Measurements from ENCODE around the gene USP47. TPM values are rescaled to one million over a fixed set of nuclear protein-coding genes. Genes with fewer than 3 reads are reported as not detected.

The USP47 gene
- total and polyA plus RNA-seq, 2 experiments from 2014 or later, result 16.3 to 36.7 TPM

DNA sequence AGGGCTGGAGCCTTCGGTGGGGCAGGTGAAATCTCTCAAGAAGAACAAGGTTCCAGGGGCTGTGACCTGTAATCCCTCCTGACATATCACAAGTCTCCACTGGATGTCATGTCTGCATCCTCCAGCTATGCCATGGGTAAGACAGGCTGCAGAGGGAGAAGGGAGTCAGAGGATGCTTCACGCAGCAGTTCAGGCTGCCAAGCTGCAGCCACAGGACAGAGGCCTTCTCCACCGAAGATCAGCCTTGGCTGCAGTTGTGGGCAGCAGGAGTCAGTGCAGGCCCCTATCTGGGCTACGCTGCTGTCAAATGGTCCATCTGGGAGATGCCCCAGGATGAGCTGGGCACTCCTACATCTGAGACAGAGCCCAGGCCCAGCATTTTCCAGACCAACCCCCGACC is 141.7 kb downstream of the USP47 start:
- no peaks in the 10 kb centered on the region for H4K20me1 ChIP-seq (replicated peaks; ENCODE audit: insufficient read depth)
- H3K36me3 ChIP-seq (ENCODE audit: insufficient read depth), result no peaks in the 10 kb centered on the region
- H3K4me1 ChIP-seq (ENCODE audit: insufficient read depth), result peaks cover 10% of the 10 kb centered on the region; the same call in 1 of the 2 replicates
- DNase-seq (ENCODE audit: low spot score) (no peak), ATAC-seq (no peak)
- Mint-ChIP-seq H3K27ac (no peak overlapping the region; the same call in 1 of the 2 replicates), H3K4me1 (peaks cover 16% of the 10 kb centered on the region; the same call in 2 of the 3 replicates), H3K27me3 (ENCODE audit: insufficient read depth, low read depth, poor library complexity) (peaks cover 3% of the 10 kb centered on the region), H3K9me3 (no peaks in the 10 kb centered on the region; the same call in 2 of the 3 replicates), H3K36me3 (ENCODE audit: low read depth) (peaks cover 17% of the 10 kb centered on the region), H3K4me3 (no peak overlapping the region)
- no peak for TF ChIP-seq CREB1 (CRISPR knock-in tag; IDR thresholded peaks at IDR 0.05; ENCODE audit: low read depth)
- TF ChIP-seq STAT1 (IDR thresholded peaks at IDR 0.05; ENCODE audit: unreplicated experiment), result no peak
- TF ChIP-seq ZNF114 (CRISPR knock-in tag; IDR thresholded peaks at IDR 0.05), result no peak
- no peak for TF ChIP-seq ZNF331 (CRISPR knock-in tag; IDR thresholded peaks at IDR 0.05; ENCODE audit: low read depth)
- no peak for TF ChIP-seq EZH2phosphoT487 (IDR thresholded peaks at IDR 0.05; ENCODE audit: unreplicated experiment)
- TF ChIP-seq, protein P1, sequence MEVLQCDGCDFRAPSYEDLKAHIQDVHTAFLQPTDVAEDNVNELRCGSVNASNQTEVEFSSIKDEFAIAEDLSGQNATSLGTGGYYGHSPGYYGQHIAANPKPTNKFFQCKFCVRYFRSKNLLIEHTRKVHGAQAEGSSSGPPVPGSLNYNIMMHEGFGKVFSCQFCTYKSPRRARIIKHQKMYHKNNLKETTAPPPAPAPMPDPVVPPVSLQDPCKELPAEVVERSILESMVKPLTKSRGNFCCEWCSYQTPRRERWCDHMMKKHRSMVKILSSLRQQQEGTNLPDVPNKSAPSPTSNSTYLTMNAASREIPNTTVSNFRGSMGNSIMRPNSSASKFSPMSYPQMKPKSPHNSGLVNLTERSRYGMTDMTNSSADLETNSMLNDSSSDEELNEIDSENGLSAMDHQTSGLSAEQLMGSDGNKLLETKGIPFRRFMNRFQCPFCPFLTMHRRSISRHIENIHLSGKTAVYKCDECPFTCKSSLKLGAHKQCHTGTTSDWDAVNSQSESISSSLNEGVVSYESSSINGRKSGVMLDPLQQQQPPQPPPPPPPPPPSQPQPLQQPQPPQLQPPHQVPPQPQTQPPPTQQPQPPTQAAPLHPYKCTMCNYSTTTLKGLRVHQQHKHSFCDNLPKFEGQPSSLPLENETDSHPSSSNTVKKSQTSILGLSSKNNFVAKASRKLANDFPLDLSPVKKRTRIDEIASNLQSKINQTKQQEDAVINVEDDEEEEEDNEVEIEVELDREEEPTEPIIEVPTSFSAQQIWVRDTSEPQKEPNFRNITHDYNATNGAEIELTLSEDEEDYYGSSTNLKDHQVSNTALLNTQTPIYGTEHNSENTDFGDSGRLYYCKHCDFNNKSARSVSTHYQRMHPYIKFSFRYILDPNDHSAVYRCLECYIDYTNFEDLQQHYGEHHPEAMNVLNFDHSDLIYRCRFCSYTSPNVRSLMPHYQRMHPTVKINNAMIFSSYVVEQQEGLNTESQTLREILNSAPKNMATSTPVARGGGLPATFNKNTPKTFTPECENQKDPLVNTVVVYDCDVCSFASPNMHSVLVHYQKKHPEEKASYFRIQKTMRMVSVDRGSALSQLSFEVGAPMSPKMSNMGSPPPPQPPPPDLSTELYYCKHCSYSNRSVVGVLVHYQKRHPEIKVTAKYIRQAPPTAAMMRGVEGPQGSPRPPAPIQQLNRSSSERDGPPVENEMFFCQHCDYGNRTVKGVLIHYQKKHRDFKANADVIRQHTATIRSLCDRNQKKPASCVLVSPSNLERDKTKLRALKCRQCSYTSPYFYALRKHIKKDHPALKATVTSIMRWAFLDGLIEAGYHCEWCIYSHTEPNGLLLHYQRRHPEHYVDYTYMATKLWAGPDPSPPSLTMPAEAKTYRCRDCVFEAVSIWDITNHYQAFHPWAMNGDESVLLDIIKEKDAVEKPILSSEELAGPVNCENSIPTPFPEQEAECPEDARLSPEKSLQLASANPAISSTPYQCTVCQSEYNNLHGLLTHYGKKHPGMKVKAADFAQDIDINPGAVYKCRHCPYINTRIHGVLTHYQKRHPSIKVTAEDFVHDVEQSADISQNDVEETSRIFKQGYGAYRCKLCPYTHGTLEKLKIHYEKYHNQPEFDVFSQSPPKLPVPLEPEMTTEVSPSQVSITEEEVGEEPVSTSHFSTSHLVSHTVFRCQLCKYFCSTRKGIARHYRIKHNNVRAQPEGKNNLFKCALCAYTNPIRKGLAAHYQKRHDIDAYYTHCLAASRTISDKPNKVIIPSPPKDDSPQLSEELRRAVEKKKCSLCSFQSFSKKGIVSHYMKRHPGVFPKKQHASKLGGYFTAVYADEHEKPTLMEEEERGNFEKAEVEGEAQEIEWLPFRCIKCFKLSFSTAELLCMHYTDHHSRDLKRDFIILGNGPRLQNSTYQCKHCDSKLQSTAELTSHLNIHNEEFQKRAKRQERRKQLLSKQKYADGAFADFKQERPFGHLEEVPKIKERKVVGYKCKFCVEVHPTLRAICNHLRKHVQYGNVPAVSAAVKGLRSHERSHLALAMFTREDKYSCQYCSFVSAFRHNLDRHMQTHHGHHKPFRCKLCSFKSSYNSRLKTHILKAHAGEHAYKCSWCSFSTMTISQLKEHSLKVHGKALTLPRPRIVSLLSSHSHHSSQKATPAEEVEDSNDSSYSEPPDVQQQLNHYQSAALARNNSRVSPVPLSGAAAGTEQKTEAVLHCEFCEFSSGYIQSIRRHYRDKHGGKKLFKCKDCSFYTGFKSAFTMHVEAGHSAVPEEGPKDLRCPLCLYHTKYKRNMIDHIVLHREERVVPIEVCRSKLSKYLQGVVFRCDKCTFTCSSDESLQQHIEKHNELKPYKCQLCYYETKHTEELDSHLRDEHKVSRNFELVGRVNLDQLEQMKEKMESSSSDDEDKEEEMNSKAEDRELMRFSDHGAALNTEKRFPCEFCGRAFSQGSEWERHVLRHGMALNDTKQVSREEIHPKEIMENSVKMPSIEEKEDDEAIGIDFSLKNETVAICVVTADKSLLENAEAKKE (CRISPR knock-in tag; IDR thresholded peaks at IDR 0.05), result no peak
- TF ChIP-seq NANOG (IDR thresholded peaks at IDR 0.05; ENCODE audit: borderline replicate concordance), result no peak
- TF ChIP-seq, protein P2, sequence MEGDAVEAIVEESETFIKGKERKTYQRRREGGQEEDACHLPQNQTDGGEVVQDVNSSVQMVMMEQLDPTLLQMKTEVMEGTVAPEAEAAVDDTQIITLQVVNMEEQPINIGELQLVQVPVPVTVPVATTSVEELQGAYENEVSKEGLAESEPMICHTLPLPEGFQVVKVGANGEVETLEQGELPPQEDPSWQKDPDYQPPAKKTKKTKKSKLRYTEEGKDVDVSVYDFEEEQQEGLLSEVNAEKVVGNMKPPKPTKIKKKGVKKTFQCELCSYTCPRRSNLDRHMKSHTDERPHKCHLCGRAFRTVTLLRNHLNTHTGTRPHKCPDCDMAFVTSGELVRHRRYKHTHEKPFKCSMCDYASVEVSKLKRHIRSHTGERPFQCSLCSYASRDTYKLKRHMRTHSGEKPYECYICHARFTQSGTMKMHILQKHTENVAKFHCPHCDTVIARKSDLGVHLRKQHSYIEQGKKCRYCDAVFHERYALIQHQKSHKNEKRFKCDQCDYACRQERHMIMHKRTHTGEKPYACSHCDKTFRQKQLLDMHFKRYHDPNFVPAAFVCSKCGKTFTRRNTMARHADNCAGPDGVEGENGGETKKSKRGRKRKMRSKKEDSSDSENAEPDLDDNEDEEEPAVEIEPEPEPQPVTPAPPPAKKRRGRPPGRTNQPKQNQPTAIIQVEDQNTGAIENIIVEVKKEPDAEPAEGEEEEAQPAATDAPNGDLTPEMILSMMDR (conservative IDR thresholded peaks at IDR 0.05; ENCODE audit: low read depth in 2 of 2), result no peak
- TF ChIP-seq EZH2 (IDR thresholded peaks at IDR 0.05; ENCODE audit: low read depth, unreplicated experiment), result no peak
- TF ChIP-seq POLR2AphosphoS5 (IDR thresholded peaks at IDR 0.05; ENCODE audit: low read depth), result no peak
- TF ChIP-seq, protein P3, sequence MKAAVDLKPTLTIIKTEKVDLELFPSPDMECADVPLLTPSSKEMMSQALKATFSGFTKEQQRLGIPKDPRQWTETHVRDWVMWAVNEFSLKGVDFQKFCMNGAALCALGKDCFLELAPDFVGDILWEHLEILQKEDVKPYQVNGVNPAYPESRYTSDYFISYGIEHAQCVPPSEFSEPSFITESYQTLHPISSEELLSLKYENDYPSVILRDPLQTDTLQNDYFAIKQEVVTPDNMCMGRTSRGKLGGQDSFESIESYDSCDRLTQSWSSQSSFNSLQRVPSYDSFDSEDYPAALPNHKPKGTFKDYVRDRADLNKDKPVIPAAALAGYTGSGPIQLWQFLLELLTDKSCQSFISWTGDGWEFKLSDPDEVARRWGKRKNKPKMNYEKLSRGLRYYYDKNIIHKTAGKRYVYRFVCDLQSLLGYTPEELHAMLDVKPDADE (IDR thresholded peaks at IDR 0.05), result no peak
- no peak for TF ChIP-seq JUNB (IDR thresholded peaks at IDR 0.05; ENCODE audit: unreplicated experiment)
- TF ChIP-seq, protein P4, sequence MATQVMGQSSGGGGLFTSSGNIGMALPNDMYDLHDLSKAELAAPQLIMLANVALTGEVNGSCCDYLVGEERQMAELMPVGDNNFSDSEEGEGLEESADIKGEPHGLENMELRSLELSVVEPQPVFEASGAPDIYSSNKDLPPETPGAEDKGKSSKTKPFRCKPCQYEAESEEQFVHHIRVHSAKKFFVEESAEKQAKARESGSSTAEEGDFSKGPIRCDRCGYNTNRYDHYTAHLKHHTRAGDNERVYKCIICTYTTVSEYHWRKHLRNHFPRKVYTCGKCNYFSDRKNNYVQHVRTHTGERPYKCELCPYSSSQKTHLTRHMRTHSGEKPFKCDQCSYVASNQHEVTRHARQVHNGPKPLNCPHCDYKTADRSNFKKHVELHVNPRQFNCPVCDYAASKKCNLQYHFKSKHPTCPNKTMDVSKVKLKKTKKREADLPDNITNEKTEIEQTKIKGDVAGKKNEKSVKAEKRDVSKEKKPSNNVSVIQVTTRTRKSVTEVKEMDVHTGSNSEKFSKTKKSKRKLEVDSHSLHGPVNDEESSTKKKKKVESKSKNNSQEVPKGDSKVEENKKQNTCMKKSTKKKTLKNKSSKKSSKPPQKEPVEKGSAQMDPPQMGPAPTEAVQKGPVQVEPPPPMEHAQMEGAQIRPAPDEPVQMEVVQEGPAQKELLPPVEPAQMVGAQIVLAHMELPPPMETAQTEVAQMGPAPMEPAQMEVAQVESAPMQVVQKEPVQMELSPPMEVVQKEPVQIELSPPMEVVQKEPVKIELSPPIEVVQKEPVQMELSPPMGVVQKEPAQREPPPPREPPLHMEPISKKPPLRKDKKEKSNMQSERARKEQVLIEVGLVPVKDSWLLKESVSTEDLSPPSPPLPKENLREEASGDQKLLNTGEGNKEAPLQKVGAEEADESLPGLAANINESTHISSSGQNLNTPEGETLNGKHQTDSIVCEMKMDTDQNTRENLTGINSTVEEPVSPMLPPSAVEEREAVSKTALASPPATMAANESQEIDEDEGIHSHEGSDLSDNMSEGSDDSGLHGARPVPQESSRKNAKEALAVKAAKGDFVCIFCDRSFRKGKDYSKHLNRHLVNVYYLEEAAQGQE (IDR thresholded peaks at IDR 0.05; ENCODE audit: unreplicated experiment), result no peak
- no peaks in the 10 kb centered on the region for H3K79me2 ChIP-seq (replicated peaks; ENCODE audit: insufficient read depth)
- H3K9me2 ChIP-seq (ENCODE audit: insufficient read depth), result no peaks in the 10 kb centered on the region
- H3F3A ChIP-seq (replicated peaks; ENCODE audit: low read depth), result no peaks in the 10 kb centered on the region
- no peak overlapping the region for H3K4me3 ChIP-seq
- no peak overlapping the region for H2AFZ ChIP-seq
- H3K27me3 ChIP-seq (ENCODE audit: insufficient read depth), result no peaks in the 10 kb centered on the region
- H3K4me2 ChIP-seq, result no peak overlapping the region
- no peak overlapping the region for H3K27ac ChIP-seq (ENCODE audit: low read depth)
